Neural progenitor cell (in vitro differentiated cells): Measurements from ENCODE around the gene KLK14. TPM values are rescaled to one million over a fixed set of nuclear protein-coding genes. Genes with fewer than 3 reads are reported as not detected.

Experiments
- DNase-seq: peaks from one replicate; pipeline ENCODE4 v3.0.0-alpha.2; 2016; ENCODE audit warnings: low spot score
- H2AFZ ChIP-seq: fragments of 200-600 bp; sonication (generic); replicated peaks from 2 replicates; pipeline ENCODE4 v1.6.1; 2016; ENCODE audit warnings: antibody characterized with exemption
- H3F3A ChIP-seq: fragments of 200-600 bp; sonication (generic); 2 replicates; pipeline ENCODE4 v1.6.1; 2016; ENCODE audit warnings: antibody characterized with exemption, low read depth
- H3K27ac ChIP-seq: fragments of 200-600 bp; sonication (generic); 2 replicates; pipeline ENCODE4 v1.5.1; 2016; ENCODE audit warnings: mild to moderate bottlenecking
- H3K27me3 ChIP-seq: fragments of 200-600 bp; sonication (generic); 2 replicates; pipeline ENCODE4 v1.6.1; 2016; ENCODE audit warnings: mild to moderate bottlenecking, moderate library complexity
- H3K36me3 ChIP-seq: fragments of 200-600 bp; sonication (generic); 2 replicates; pipeline ENCODE4 v1.5.1; 2016
- H3K4me1 ChIP-seq: fragments of 200-600 bp; sonication (generic); 2 replicates; pipeline ENCODE4 v1.6.1; 2016; ENCODE audit warnings: mixed run types
- H3K4me2 ChIP-seq: fragments of 200-600 bp; sonication (generic); 2 replicates; pipeline ENCODE4 v1.6.1; 2016
- H3K4me3 ChIP-seq: fragments of 200-600 bp; sonication (generic); 2 replicates; pipeline ENCODE4 v1.5.1; 2016
- H3K79me2 ChIP-seq: fragments of 200-600 bp; sonication (generic); 2 replicates; pipeline ENCODE4 v1.6.1; 2016; ENCODE audit warnings: low read depth
- H3K9ac ChIP-seq: fragments of 200-600 bp; sonication (generic); 2 replicates; pipeline ENCODE4 v1.6.1; 2016
- H3K9me3 ChIP-seq: fragments of 200-600 bp; sonication (generic); 2 replicates; pipeline ENCODE4 v1.5.1; 2016; ENCODE audit warnings: low read depth
- H4K20me1 ChIP-seq: fragments of 200-600 bp; sonication (generic); 2 replicates; pipeline ENCODE4 v1.6.1; 2016; ENCODE audit warnings: low read depth
- H3K27ac Mint-ChIP-seq: 3 replicates; pipeline ENCODE4 v1.8.0; 2021; ENCODE audit warnings: mixed read lengths
- H3K27me3 Mint-ChIP-seq: 2 replicates; pipeline ENCODE4 v1.8.0; 2022; ENCODE audit warnings: low read depth, mild to moderate bottlenecking, inconsistent platforms, moderate library complexity, mixed read lengths; ENCODE audit not compliant: insufficient read depth
- H3K36me3 Mint-ChIP-seq: 3 replicates; pipeline ENCODE4 v1.8.0; 2021; ENCODE audit warnings: mixed read lengths
- H3K4me1 Mint-ChIP-seq: 3 replicates; pipeline ENCODE4 v1.8.0; 2021; ENCODE audit warnings: mixed read lengths
- H3K4me3 Mint-ChIP-seq: 3 replicates; pipeline ENCODE4 v1.8.0; 2021; ENCODE audit warnings: mild to moderate bottlenecking, moderate library complexity, mixed read lengths
- H3K9me3 Mint-ChIP-seq: 3 replicates; pipeline ENCODE4 v1.8.0; 2020; ENCODE audit warnings: mixed read lengths
- EZH2 ChIP-seq: fragments of 200-600 bp; sonication (generic); IDR thresholded peaks from 2 replicates; pipeline ENCODE4 v1.6.1; 2017; ENCODE audit warnings: antibody characterized with exemption, mild to moderate bottlenecking, moderate library complexity
- EZH2phosphoT487 ChIP-seq: fragments of 200-600 bp; sonication (generic); IDR thresholded peaks from 2 replicates; pipeline ENCODE4 v1.6.1; 2017; ENCODE audit warnings: antibody characterized with exemption
- total RNA-seq: library from RNA; depleted of rRNA; stranded (reverse); fragments of >200 nt; gene quantifications from 2 replicates; pipeline ENCODE4 v1.2.3, GENCODE V29; 2015; ENCODE audit warnings: low replicate concordance
- TF ChIP-seq, protein P1 (sequence below): fragments of 200-600 bp; sonication (generic); IDR thresholded peaks from 2 replicates; pipeline ENCODE4 v1.5.1; 2017; ENCODE audit warnings: antibody characterized with exemption, mild to moderate bottlenecking

Gene KLK14
- total RNA-seq, 1 donor from 2014 or later = not detected

DNA sequence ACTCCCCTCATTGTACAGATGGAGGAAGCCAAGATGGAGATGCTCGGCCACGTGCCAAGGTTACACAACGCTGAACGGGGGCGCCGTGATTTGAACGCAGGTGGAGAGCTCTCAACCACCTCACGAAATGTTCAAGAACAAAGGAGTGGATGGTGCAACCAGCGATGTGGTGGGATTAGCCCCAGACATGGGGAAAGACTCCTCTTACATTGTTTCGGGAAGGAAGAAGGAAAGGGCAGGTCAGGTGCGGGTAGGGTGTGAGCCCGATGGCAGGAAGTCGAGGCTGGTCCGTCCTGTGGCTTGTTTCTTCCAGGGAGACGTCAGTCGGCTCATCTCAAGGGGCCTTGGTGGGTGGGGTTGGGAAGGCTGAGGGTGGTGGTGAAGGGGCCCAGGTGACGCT, 7.1 kb upstream of the KLK14 start:
- no peaks in the 10 kb centered on the region for H3K36me3 Mint-ChIP-seq

GRCh38 chr19:51086153-51086850, 3.6 kb upstream of the KLK14 start:
- Mint-ChIP-seq H3K27ac (no peak overlapping the region), H3K36me3 (no peaks in the 10 kb centered on the region), H3K27me3 (peaks cover 13% of the 10 kb centered on the region), H3K4me3 (no peak overlapping the region), H3K9me3 (no peaks in the 10 kb centered on the region), H3K4me1 (peaks cover 2% of the 10 kb centered on the region)
- no peak overlapping the region for H3K4me2 ChIP-seq
- H3K36me3 ChIP-seq = no peaks in the 10 kb centered on the region
- no peak for DNase-seq
- no peak overlapping the region for H3K27ac ChIP-seq
- H3F3A ChIP-seq = no peaks in the 10 kb centered on the region
- H3K4me1 ChIP-seq = no peaks in the 10 kb centered on the region
- no peaks in the 10 kb centered on the region for H3K27me3 ChIP-seq
- no peaks in the 10 kb centered on the region for H3K9me3 ChIP-seq
- H3K79me2 ChIP-seq = no peaks in the 10 kb centered on the region
- H3K9ac ChIP-seq = no peak overlapping the region
- TF ChIP-seq EZH2 (no peak), EZH2phosphoT487 (no peak)
- TF ChIP-seq, protein P1, sequence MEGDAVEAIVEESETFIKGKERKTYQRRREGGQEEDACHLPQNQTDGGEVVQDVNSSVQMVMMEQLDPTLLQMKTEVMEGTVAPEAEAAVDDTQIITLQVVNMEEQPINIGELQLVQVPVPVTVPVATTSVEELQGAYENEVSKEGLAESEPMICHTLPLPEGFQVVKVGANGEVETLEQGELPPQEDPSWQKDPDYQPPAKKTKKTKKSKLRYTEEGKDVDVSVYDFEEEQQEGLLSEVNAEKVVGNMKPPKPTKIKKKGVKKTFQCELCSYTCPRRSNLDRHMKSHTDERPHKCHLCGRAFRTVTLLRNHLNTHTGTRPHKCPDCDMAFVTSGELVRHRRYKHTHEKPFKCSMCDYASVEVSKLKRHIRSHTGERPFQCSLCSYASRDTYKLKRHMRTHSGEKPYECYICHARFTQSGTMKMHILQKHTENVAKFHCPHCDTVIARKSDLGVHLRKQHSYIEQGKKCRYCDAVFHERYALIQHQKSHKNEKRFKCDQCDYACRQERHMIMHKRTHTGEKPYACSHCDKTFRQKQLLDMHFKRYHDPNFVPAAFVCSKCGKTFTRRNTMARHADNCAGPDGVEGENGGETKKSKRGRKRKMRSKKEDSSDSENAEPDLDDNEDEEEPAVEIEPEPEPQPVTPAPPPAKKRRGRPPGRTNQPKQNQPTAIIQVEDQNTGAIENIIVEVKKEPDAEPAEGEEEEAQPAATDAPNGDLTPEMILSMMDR = no peak
- no peak overlapping the region for H3K4me3 ChIP-seq
- H4K20me1 ChIP-seq = no peaks in the 10 kb centered on the region
- H2AFZ ChIP-seq = no peak overlapping the region

More for the DNA sequence above, 7.1 kb upstream of the KLK14 start:
- Histone ChIP-seq H2AFZ (no peak overlapping the region), H3K79me2 (no peaks in the 10 kb centered on the region), H3K4me3 (no peak overlapping the region), H3K27me3 (no peaks in the 10 kb centered on the region), H3K4me1 (no peaks in the 10 kb centered on the region), H3K9ac (no peak overlapping the region), H3K36me3 (no peaks in the 10 kb centered on the region), H3K4me2 (no peak overlapping the region), H3K27ac (no peak overlapping the region), H3F3A (no peaks in the 10 kb centered on the region), H3K9me3 (no peaks in the 10 kb centered on the region), H4K20me1 (no peaks in the 10 kb centered on the region)
- H3K4me1 Mint-ChIP-seq = peaks cover 2% of the 10 kb centered on the region
- peaks cover 7% of the 10 kb centered on the region for H3K27me3 Mint-ChIP-seq
- no peak overlapping the region for H3K4me3 Mint-ChIP-seq
- H3K9me3 Mint-ChIP-seq = no peaks in the 10 kb centered on the region
- TF ChIP-seq, protein P1 = no peak
- no peak for TF ChIP-seq EZH2phosphoT487
- TF ChIP-seq EZH2 = no peak
- peak overlapping the region; percentile 11 for H3K27ac Mint-ChIP-seq
- DNase-seq = no peak

DNA sequence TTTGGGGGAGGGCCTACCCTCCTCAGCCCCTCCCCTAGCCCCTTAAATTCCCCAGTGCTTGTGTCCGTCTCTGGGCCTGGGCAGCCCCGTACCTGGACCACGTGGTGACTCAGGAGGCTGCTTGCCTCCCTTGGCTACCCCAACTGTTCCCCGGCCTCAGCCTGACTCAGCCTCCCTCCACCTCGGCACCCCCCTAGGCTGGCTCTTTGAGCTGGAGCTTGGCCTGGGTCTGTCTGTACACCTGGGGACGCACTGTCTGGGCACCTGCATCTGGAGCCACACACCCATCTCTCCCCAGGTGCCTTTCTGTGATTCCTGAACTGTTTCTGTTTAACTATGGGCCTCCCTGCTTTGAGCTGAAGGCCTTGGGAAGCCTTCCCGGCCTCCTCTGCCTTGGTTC, 1.8 kb upstream of the KLK14 start:
- Mint-ChIP-seq H3K27ac (no peak overlapping the region), H3K4me1 (peaks cover 2% of the 10 kb centered on the region), H3K36me3 (no peaks in the 10 kb centered on the region), H3K4me3 (no peak overlapping the region), H3K9me3 (no peaks in the 10 kb centered on the region), H3K27me3 (peaks cover 13% of the 10 kb centered on the region)
- H3K9ac ChIP-seq = no peak overlapping the region
- DNase-seq = no peak
- no peak overlapping the region for H3K4me3 ChIP-seq
- no peak overlapping the region for H3K4me2 ChIP-seq
- no peaks in the 10 kb centered on the region for H4K20me1 ChIP-seq
- H3K27ac ChIP-seq = no peak overlapping the region
- H3K4me1 ChIP-seq = no peaks in the 10 kb centered on the region
- H2AFZ ChIP-seq = no peak overlapping the region
- TF ChIP-seq EZH2phosphoT487 (no peak), EZH2 (no peak)
- TF ChIP-seq, protein P1 = no peak
- H3K79me2 ChIP-seq = no peaks in the 10 kb centered on the region
- H3K9me3 ChIP-seq = no peaks in the 10 kb centered on the region
- H3F3A ChIP-seq = no peaks in the 10 kb centered on the region
- no peaks in the 10 kb centered on the region for H3K36me3 ChIP-seq
- H3K27me3 ChIP-seq = no peaks in the 10 kb centered on the region
